22Rv1 (cell line): Measurements from ENCODE around the gene SYNCRIP.

Source experiments
- H3K27ac ChIP-seq: fragments of 450-650 bp; 2 replicates; pipeline ENCODE4 v1.5.1; 2017
- ZFX ChIP-seq: fragments of 450-650 bp; IDR thresholded peaks from 2 replicates; pipeline ENCODE4 v1.6.1; 2017; ENCODE audit warnings: antibody characterized with exemption, borderline replicate concordance
- TF ChIP-seq, protein P1 (sequence below): fragments of 450-650 bp; IDR thresholded peaks from 2 replicates; pipeline ENCODE4 v1.5.1; 2017; ENCODE audit warnings: mild to moderate bottlenecking

SYNCRIP gene

DNA sequence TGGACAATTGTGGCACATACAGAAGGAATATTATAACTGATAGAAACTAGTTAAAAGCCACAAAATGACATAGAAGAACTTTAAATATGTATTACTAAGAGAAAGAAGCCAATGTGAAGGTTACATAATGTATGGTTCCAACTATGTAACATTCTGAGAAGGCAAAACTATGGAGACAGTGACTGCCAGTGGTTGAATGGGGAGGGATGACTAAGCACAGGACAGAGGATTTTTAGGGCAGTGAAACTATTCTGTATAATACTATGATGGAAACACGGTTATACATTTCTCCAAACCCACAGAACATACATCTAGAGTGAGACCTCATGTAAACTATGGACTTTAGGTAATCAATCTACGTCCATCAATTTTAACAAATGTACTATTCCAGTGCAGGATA, 22.4 kb downstream of the SYNCRIP start:
- TF ChIP-seq, protein P1, sequence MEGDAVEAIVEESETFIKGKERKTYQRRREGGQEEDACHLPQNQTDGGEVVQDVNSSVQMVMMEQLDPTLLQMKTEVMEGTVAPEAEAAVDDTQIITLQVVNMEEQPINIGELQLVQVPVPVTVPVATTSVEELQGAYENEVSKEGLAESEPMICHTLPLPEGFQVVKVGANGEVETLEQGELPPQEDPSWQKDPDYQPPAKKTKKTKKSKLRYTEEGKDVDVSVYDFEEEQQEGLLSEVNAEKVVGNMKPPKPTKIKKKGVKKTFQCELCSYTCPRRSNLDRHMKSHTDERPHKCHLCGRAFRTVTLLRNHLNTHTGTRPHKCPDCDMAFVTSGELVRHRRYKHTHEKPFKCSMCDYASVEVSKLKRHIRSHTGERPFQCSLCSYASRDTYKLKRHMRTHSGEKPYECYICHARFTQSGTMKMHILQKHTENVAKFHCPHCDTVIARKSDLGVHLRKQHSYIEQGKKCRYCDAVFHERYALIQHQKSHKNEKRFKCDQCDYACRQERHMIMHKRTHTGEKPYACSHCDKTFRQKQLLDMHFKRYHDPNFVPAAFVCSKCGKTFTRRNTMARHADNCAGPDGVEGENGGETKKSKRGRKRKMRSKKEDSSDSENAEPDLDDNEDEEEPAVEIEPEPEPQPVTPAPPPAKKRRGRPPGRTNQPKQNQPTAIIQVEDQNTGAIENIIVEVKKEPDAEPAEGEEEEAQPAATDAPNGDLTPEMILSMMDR: no peak
- TF ChIP-seq ZFX: no peak
- no peak overlapping the region for H3K27ac ChIP-seq

DNA sequence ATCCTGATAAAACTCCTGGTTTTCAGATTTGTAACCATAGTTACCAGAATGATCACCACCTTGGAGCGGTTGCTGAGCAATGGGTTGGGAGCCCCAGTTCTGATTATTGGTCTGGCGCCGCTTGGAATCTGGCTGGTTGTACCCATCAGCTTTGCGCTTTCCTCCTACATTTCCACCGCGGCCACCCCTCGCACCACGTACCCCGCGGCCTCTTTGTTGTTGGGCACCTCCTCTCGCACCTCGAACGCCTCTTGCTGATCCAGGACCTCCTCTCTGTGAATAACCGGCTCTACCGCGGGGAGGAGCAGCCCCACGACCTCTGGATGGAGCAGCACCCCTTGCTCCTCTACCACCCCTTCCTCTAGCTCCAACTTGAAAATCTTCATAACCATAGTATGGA, 27.9 kb downstream of the SYNCRIP start:
- no peak overlapping the region; the same call in 1 of the 2 replicates for H3K27ac ChIP-seq
- TF ChIP-seq, protein P1: no peak
- no peak for TF ChIP-seq ZFX

DNA sequence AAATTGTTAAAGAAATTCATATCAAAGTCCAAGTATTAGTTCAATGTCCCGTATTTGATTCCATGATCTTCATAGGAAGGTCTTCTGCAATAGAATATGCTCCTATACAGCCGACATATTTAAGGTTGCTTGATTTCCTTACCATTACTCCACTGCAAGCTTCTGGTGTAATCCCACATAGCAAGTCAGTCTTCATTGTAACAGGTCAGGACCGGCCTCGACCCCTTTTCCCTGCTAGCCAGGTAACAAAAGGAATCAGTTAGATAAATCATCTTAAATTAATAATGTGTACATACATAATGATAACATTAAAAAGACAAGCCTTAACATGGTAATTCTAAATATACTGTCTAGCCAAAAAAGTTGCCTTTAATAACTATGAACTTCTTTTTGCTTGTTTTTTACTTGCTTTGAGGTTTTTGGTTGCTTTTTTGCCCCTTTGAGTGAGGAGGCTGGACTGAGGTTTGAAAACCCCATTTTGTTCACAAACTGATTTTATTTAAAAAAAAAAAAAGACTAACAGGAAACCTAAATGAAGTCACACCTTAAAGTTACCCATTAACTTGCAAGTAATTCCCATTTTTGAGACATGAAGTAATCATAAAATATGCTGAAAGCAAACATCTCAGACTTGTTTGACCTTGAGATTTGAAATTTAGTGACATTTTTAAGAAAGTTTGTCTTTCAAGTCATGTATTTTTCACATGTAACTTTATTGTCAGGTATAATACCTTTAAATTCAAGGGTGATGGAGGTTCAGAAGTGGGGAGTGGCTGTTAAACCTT, 29.8 kb downstream of the SYNCRIP start:
- TF ChIP-seq, protein P1: no peak
- no peak for TF ChIP-seq ZFX
- H3K27ac ChIP-seq: no peak overlapping the region

DNA sequence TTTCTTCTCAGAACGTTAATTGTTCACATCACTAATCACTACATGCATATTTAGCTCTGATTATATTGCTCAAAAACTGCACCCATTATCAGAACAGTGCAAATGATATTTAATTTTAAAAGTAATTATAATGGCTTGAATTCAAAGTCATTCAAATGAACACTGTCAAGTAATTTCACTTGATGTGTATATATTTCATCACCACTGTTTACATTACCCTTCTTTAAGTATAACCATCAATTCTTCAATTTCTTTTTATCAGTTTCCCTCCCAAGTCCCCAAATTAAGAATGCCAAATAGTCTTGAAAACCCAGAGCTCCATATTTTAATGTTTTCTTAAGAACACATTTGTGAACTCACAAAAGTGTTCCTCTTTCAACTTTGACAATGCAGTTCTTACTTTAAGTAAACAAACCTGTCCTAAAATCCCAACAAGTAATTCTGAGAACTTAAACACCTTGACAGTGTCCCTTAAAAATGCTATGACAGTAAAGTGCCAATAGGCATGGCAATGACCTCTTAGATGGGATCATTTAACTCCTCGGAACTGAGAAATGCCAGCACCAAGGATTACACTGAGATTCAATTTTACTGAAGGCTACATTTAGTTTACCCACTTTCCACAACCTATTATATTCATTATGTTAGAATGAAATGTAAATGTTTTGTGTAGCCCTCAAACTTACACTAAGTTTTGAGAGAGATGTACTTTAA, 32.3 kb downstream of the SYNCRIP start:
- TF ChIP-seq, protein P1: no peak
- no peak for TF ChIP-seq ZFX
- H3K27ac ChIP-seq: no peak overlapping the region

DNA sequence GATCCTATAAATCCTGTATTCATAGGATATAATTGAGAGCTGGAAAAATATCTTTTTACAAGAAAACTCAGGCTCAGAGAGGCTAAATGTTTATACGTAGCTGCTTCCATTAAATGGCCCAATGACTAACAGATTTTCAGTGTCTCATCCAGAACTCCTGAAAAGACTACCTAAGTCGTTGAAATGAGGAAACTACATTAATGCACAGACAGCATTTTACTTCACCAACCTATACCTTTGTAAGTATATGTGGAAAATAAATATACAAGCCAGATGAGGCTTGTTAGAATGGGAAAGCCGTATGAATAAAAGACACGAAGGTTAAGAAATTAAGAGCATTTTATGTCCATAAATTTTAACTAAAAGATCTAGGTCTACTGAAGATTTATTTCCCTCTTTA, 40.6 kb downstream of the SYNCRIP start:
- TF ChIP-seq, protein P1: no peak
- no peak for TF ChIP-seq ZFX
- peak overlapping the region; percentile 23; the same call in 1 of the 2 replicates for H3K27ac ChIP-seq

DNA sequence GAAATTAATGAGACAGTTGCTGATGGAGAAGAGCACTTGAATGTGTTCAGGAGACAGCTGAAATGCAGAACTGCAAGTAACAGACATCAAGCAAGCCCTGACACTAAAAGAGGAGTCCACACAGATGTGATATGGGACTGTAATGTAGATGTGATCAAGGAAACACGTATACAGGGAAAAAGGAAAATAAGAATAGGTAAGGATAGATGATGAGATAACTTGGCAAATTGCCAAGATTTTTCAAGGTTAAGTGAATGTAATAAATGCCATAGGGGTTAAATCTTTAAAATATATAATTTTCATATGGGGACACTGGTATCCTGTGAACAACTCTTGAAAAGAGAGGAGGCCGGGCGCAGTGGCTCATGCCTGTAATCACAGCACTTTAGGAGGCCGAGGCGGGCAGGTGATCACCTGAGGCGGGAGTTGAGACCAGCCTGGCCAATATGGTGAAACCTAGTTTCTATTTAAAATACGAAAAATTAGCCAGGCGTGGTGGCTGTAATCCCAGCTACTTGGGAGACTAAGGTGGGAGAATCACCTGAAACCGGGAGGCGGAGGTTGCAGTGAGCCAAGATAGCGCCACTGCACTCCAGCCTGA, 41.9 kb downstream of the SYNCRIP start:
- TF ChIP-seq ZFX: no peak
- TF ChIP-seq, protein P1: no peak

More for the DNA sequence above, 41.9 kb downstream of the SYNCRIP start:
- no peak overlapping the region; the same call in 1 of the 2 replicates for H3K27ac ChIP-seq
